Left cardiac atrium (tissue), 4 donors: ENCODE measurements around the gene CPT1B. TPM values are rescaled to one million over a fixed set of nuclear protein-coding genes. Genes with fewer than 3 reads are reported as not detected.
A peak's percentile ranks its signal among the peaks of the same experiment; 100 is the strongest.

Experiments
- ATAC-seq, 2 donors: fragments of 200-7000 bp; cut with Tn5 transposase; one replicate each; pipeline ENCODE4 v1.9.1; 2020; ENCODE audit warnings: mild to moderate bottlenecking in 2 of 2, moderate library complexity in 2 of 2
- DNase-seq: peaks from one replicate; pipeline ENCODE4 v3.0.0-alpha.2; 2020
- intact Hi-C, 2 donors: fragments of 100-400 bp; cut with DNase I; formaldehyde crosslinking; loops; one replicate each; pipeline versions ENCODE4 v1.14.1 to v1.15.1; 2022 to 2023
- total RNA-seq, 2 donors: library from RNA; stranded (reverse); fragmentation: NEBNext Ultra II Directional; extraction: Animal tissue kit (Norgen Biotek cat#: 25700); gene quantifications; one replicate each; pipeline ENCODE4 v1.2.1, GENCODE V29; 2021
- donor health status: DM: no; HTN: yes; CAD: no.
- donor health status: DM: no; HTN: yes; CAD: no; lungs with severe emphysema.
- donor health status: DM: yes; HTN: yes; CAD: no.
- donor health status: Dilated cardiomyopathy.

CPT1B gene
- total RNA-seq, 2 donors from 2014 or later, result 201 to 269 TPM

- intact Hi-C loops, result loop anchor here in 1 of 2 donors (2.0 kb wide), 1 partner anchor 37 kb away; the partner anchor contains the start of gene SCO2
- ATAC-seq (no peak), DNase-seq (no peak)
Measured at GRCh38 chr22:50561401-50562358, 16.5 kb downstream of the CPT1B start.

DNA sequence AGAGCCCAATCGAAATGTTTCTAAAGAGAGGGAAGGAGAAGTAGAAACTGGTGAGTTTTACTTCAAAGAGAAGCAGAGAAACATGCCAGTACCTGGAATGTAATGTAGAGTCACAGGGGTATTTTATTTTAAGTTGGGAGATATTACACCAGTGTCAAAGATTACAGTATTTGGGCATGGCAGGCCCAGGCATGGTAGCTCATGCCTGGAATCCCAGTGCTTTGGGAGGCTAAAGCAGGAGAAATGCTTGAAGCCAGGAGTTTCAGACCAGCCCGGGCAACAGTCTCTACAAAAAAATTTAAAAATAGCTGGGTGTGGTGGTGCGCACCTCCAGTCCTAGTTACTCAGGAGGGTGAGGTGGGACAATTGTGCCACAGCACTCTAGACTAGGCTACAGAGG, 18.2 kb downstream of the CPT1B start:
- no peak for ATAC-seq
- intact Hi-C loops, result no loop called here
- DNase-seq, result no peak

DNA sequence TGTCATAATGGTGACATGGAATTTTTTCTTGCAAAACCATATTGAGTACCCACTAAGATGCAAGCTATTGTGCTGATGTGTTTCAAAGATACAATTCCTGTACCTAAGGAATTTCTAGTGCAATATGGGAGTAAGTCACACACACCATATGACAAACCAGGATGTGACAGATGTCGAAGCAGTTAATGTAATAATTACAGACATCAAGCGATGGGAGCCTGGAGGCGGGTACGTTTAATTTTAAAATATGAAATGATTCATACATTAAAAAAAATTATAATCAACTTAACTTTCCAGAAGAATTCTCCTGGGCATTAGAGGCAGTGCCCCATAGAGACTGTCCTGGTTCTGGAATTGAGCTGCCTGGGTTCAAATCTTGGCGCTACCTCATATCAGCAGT, 21.5 kb downstream of the CPT1B start:
- ATAC-seq, result no peak
- no peak for DNase-seq
- intact Hi-C loops, result no loop called here

GRCh38 chr22:50553310-50553709, 24.9 kb downstream of the CPT1B start:
- peak; percentile 2 for DNase-seq
- intact Hi-C loops, result no loop called here

GRCh38 chr22:50551160-50551752, 27.0 kb downstream of the CPT1B start:
- DNase-seq (peak; percentile 12), ATAC-seq (no peak)
- intact Hi-C loops, result no loop called here

More at GRCh38 chr22:50553310-50553709, 24.9 kb downstream of the CPT1B start:
- no peak for ATAC-seq

DNA sequence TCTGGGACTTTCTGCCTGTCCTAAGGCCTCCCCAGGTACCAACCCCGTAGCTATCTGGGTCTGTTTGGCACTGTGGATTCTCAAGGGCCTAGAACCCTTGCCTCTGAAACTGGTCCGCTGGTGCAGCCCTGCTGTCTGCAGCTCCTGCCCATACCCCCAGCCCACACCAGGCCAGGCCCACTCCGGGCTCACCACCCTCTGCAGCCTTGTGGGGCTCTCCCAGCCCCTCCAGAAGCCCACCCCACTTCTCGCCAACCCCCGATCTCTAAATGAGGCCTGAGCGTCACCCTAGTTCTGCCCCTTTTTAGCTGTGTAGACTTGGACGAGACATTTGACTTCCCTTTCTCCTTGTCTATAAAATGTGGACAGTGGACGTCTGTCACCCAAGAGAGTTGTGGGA, 27.8 kb downstream of the CPT1B start:
- intact Hi-C loops, result no loop called here
- no peak for ATAC-seq
- no peak for DNase-seq

DNA sequence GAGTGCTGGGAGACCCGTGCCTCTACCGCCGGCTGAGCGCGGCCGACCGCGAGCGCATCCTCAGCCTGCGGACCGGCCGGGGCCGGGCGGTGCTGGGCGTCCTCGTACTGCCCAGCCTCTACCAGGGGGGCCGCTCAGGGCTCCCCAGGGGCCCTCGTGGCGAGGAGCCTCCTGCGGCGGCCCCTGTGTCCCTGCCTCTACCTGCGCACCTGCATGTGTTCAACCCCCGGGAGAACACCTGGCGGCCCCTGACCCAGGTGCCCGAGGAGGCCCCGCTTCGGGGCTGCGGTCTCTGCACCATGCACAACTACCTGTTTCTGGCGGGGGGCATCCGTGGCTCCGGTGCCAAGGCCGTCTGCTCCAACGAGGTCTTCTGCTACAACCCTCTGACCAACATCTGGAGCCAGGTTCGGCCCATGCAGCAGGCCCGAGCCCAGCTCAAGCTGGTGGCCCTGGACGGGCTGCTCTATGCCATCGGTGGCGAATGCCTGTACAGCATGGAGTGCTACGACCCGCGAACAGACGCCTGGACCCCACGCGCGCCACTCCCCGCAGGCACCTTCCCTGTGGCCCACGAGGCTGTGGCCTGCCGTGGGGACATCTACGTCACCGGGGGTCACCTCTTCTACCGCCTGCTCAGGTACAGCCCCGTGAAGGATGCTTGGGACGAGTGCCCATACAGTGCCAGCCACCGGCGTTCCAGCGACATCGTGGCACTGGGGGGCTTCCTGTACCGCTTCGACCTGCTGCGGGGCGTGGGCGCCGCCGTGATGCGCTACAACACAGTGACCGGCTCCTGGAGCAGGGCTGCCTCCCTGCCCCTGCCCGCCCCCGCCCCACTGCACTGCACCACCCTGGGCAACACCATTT, 29.1 kb downstream of the CPT1B start:
- intact Hi-C loops, result loop anchor here in 1 of 2 donors (10.0 kb wide), 1 partner anchor 66 kb away; no protein-coding TSS in a partner anchor
- no peak for DNase-seq
- ATAC-seq, result no peak

DNA sequence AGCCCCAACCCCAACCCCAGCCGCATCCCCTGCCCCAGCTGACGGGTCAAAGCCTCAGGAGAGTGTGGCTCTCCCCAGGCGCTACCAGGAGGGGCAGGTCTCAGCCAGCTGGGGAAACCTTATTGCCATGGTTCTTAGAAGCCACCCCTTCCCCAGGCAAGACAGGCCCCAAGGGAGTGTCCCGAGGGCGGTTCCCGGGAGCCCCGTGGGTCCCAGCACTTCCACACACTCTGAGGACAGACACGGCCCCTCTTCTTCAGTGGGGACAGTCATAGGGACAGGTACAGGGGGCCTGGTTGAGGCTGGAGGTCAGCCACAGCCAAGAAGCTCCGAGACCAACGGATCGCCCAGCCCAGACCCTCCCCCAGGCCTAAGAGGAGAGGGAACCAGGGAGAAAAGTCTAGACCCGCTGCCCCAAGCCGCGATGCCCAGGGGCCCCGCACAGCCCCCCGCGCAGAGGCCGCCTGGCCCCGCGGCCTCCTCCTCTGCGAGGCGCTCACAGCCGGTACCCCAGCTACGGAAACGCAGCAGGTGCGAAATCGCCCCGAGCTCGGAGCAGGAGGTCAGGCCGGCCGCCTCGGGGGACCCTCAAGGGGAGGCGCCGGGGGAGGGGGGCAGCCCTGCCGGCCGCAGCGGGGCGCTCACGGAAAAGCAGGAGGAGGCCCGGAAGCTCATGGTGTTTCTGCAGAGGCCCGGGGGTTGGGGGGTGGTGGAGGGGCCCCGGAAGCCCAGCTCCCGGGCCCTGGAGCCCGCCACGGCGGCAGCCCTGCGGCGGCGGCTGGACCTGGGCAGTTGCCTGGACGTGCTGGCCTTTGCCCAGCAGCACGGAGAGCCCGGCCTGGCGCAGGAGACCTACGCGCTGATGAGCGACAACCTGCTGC, 29.9 kb downstream of the CPT1B start:
- intact Hi-C loops, result loop anchor here in 1 of 2 donors (10.0 kb wide), 1 partner anchor 67 kb away; no protein-coding TSS in a partner anchor
- DNase-seq (no peak), ATAC-seq (peak in 1 of 2 donors; percentile 29)

GRCh38 chr22:50547263-50547985, 30.8 kb downstream of the CPT1B start:
- intact Hi-C loops, result loop anchor here in 1 of 2 donors (10.0 kb wide), 1 partner anchor 67 kb away; no protein-coding TSS in a partner anchor
- ATAC-seq, result no peak
- no peak for DNase-seq

GRCh38 chr22:50546326-50547262, 31.6 kb downstream of the CPT1B start:
- intact Hi-C loops, result loop anchor here in 1 of 2 donors (10.0 kb wide), 1 partner anchor 68 kb away; no protein-coding TSS in a partner anchor
- ATAC-seq, result no peak
- DNase-seq, result no peak

- no peak for DNase-seq
- ATAC-seq, result no peak
- intact Hi-C loops, result loop anchor here in 1 of 2 donors (10.0 kb wide), 1 partner anchor 69 kb away; no protein-coding TSS in a partner anchor
Measured at GRCh38 chr22:50545522-50546325, 32.5 kb downstream of the CPT1B start, which contains the start of gene KLHDC7B. TSS of gene KLHDC7B (plus strand) at chr22:50545899. CDS start at chr22:50546244, 345 bp downstream.

DNA sequence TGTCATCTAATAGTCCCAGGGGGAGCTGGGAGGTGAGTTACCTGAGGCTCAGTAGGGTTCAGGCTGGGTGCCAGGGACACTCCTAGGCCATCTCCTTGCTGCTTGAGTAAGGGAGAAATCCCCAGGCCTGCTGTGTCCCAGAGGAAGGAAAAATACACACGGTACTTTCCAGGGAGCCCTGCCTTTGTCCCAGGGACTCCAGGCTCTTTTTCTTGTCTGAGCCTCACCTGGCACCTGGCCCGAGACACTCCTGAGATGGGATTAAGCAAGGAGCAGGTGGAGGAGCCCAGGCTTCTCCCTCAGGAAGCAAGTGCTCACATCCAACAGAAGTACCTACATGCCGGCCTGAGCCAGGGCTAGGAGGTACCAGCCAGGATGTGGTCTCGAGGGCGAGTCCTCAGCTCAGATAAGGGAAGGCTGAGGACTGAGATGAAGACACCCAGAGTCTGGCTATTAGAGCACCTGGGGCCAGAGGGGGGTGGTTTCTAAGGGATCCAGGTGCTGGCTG, 33.4 kb downstream of the CPT1B start:
- ATAC-seq (no peak), DNase-seq (peak; percentile 19)
- intact Hi-C loops, result loop anchor here in 1 of 2 donors (10.0 kb wide), 1 partner anchor 70 kb away; no protein-coding TSS in a partner anchor

- peak; percentile 84 for DNase-seq
- ATAC-seq, result peak; percentile 52 to 67
- intact Hi-C loops, result loop anchor here in 1 of 2 donors (10.0 kb wide), 1 partner anchor 71 kb away; no protein-coding TSS in a partner anchor
Measured at GRCh38 chr22:50544078-50544745, 34.0 kb downstream of the CPT1B start.

DNA sequence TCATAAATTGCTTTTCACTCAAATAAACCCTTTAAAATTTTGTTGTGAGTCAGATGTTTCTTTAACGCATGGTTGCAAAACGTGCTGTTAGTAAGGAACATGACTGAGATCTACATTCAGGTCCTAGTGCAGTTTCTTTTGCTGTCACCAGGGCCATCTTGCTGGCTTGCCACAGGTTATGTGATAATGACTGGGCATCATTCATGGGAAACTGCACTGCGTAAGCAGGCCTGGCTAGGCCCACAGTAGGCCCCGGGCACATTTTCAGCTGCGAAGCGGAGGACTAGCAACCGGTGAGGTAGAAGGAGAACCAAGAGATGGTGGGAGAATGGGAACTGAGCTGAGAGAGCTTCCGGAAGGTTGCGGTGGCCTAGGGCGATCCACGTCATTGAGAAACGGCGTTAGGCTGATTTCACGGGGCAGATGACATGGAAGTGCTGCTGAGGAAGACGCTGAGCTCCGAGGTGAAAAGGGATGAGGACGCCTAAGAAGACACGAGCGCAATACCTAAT, 35.8 kb downstream of the CPT1B start:
- no peak for DNase-seq
- ATAC-seq, result peak in 1 of 2 donors; percentile 2
- intact Hi-C loops, result loop anchor here in 1 of 2 donors (10.0 kb wide), 1 partner anchor 72 kb away; no protein-coding TSS in a partner anchor
